ENCODE data around the gene CACNG1. TPM values are rescaled to one million over a fixed set of nuclear protein-coding genes. Genes with fewer than 3 reads are reported as not detected.

The CACNG1 gene
- total and polyA plus RNA-seq, 9 donors, result 109 to 242 (median 197) TPM

- 50% methylated on average over 6 of the region's 9 CpGs for WGBS (ENCODE audit: insufficient coverage)
- Histone ChIP-seq H3K4me3 (ENCODE audit: low read length) (no peak overlapping the region), H3K27ac (ENCODE audit: low read length) (no peak overlapping the region), H3K9me3 (replicated peaks; ENCODE audit: control insufficient read depth, low read depth, low read length) (peaks cover 2% of the 10 kb centered on the region), H3K36me3 (ENCODE audit: control insufficient read depth, insufficient read depth, low read length) (no peaks in the 10 kb centered on the region), H3K4me1 (ENCODE audit: control insufficient read depth, insufficient read depth, low read length) (no peaks in the 10 kb centered on the region), H3K27me3 (ENCODE audit: control insufficient read depth, insufficient read depth, low read length) (no peaks in the 10 kb centered on the region)
- DNase-seq, result no peak
Observed at GRCh38 chr17:67011527-67012175, 32.7 kb upstream of the CACNG1 start.

- WGBS (ENCODE audit: insufficient coverage), result 94% methylated on average over 3 of the region's 8 CpGs
- H3K27ac ChIP-seq (ENCODE audit: low read length), result no peak overlapping the region
- no peak for DNase-seq
- no peaks in the 10 kb centered on the region for H3K9me3 ChIP-seq (replicated peaks; ENCODE audit: control insufficient read depth, low read depth, low read length)
- no peaks in the 10 kb centered on the region for H3K27me3 ChIP-seq (ENCODE audit: control insufficient read depth, insufficient read depth, low read length)
- H3K4me3 ChIP-seq (ENCODE audit: low read length), result no peak overlapping the region
- H3K4me1 ChIP-seq (ENCODE audit: control insufficient read depth, insufficient read depth, low read length), result peaks cover 3% of the 10 kb centered on the region
- no peaks in the 10 kb centered on the region for H3K36me3 ChIP-seq (ENCODE audit: control insufficient read depth, insufficient read depth, low read length)
Observed at GRCh38 chr17:67013891-67014290, 30.5 kb upstream of the CACNG1 start.

GRCh38 chr17:67015001-67015400 lies 29.4 kb upstream of the CACNG1 start:
- Histone ChIP-seq H3K27me3 (ENCODE audit: control insufficient read depth, insufficient read depth, low read length) (no peaks in the 10 kb centered on the region), H3K9me3 (replicated peaks; ENCODE audit: control insufficient read depth, low read depth, low read length) (no peaks in the 10 kb centered on the region), H3K36me3 (ENCODE audit: control insufficient read depth, insufficient read depth, low read length) (no peaks in the 10 kb centered on the region), H3K27ac (ENCODE audit: low read length) (no peak overlapping the region), H3K4me1 (ENCODE audit: control insufficient read depth, insufficient read depth, low read length) (peaks cover 3% of the 10 kb centered on the region), H3K4me3 (ENCODE audit: low read length) (no peak overlapping the region)
- no peak for DNase-seq
- 64% methylated on average over 8 of the region's 11 CpGs for WGBS (ENCODE audit: insufficient coverage)

- H3K4me1 ChIP-seq (ENCODE audit: control insufficient read depth, insufficient read depth, low read length), result peaks cover 3% of the 10 kb centered on the region
- DNase-seq, result no peak
- no peak overlapping the region for H3K4me3 ChIP-seq (ENCODE audit: low read length)
- no peak overlapping the region for H3K27ac ChIP-seq (ENCODE audit: low read length)
- WGBS (ENCODE audit: insufficient coverage), result 72% methylated on average over 15 of the region's 17 CpGs
- H3K36me3 ChIP-seq (ENCODE audit: control insufficient read depth, insufficient read depth, low read length), result no peaks in the 10 kb centered on the region
- H3K9me3 ChIP-seq (replicated peaks; ENCODE audit: control insufficient read depth, low read depth, low read length), result no peaks in the 10 kb centered on the region
- H3K27me3 ChIP-seq (ENCODE audit: control insufficient read depth, insufficient read depth, low read length), result no peaks in the 10 kb centered on the region
Observed at GRCh38 chr17:67016039-67016762, 28.2 kb upstream of the CACNG1 start.

GRCh38 chr17:67017910-67018309 lies 26.4 kb upstream of the CACNG1 start:
- DNase-seq, result no peak
- H3K27me3 ChIP-seq (ENCODE audit: control insufficient read depth, insufficient read depth, low read length), result no peaks in the 10 kb centered on the region
- H3K36me3 ChIP-seq (ENCODE audit: control insufficient read depth, insufficient read depth, low read length), result no peaks in the 10 kb centered on the region
- WGBS (ENCODE audit: insufficient coverage), result 85% methylated on average over 10 of the region's 14 CpGs
- no peaks in the 10 kb centered on the region for H3K9me3 ChIP-seq (replicated peaks; ENCODE audit: control insufficient read depth, low read depth, low read length)
- H3K4me1 ChIP-seq (ENCODE audit: control insufficient read depth, insufficient read depth, low read length), result peaks cover 3% of the 10 kb centered on the region
- no peak overlapping the region for H3K4me3 ChIP-seq (ENCODE audit: low read length)
- no peak overlapping the region for H3K27ac ChIP-seq (ENCODE audit: low read length)

GRCh38 chr17:67018471-67019434 lies 25.6 kb upstream of the CACNG1 start:
- 76% methylated on average over 8 of the region's 12 CpGs for WGBS (ENCODE audit: insufficient coverage)
- H3K4me3 ChIP-seq (ENCODE audit: low read length), result no peak overlapping the region
- no peaks in the 10 kb centered on the region for H3K36me3 ChIP-seq (ENCODE audit: control insufficient read depth, insufficient read depth, low read length)
- DNase-seq, result no peak
- no peaks in the 10 kb centered on the region for H3K9me3 ChIP-seq (replicated peaks; ENCODE audit: control insufficient read depth, low read depth, low read length)
- H3K4me1 ChIP-seq (ENCODE audit: control insufficient read depth, insufficient read depth, low read length), result peaks cover 3% of the 10 kb centered on the region
- H3K27me3 ChIP-seq (ENCODE audit: control insufficient read depth, insufficient read depth, low read length), result no peaks in the 10 kb centered on the region
- no peak overlapping the region for H3K27ac ChIP-seq (ENCODE audit: low read length)

- Histone ChIP-seq H3K4me3 (ENCODE audit: low read length) (no peak overlapping the region), H3K4me1 (ENCODE audit: control insufficient read depth, insufficient read depth, low read length) (peaks cover 3% of the 10 kb centered on the region), H3K9me3 (replicated peaks; ENCODE audit: control insufficient read depth, low read depth, low read length) (no peaks in the 10 kb centered on the region), H3K27ac (ENCODE audit: low read length) (no peak overlapping the region), H3K36me3 (ENCODE audit: control insufficient read depth, insufficient read depth, low read length) (no peaks in the 10 kb centered on the region), H3K27me3 (ENCODE audit: control insufficient read depth, insufficient read depth, low read length) (no peaks in the 10 kb centered on the region)
- DNase-seq, result no peak
- WGBS (ENCODE audit: insufficient coverage), result 82% methylated on average over 5 of the region's 8 CpGs
Observed at GRCh38 chr17:67019809-67020208, 24.5 kb upstream of the CACNG1 start.

- Histone ChIP-seq H3K4me3 (ENCODE audit: low read length) (no peak overlapping the region), H3K27me3 (ENCODE audit: control insufficient read depth, insufficient read depth, low read length) (no peaks in the 10 kb centered on the region), H3K9me3 (replicated peaks; ENCODE audit: control insufficient read depth, low read depth, low read length) (no peaks in the 10 kb centered on the region), H3K4me1 (ENCODE audit: control insufficient read depth, insufficient read depth, low read length) (peaks cover 3% of the 10 kb centered on the region), H3K27ac (ENCODE audit: low read length) (no peak overlapping the region), H3K36me3 (ENCODE audit: control insufficient read depth, insufficient read depth, low read length) (no peaks in the 10 kb centered on the region)
- DNase-seq, result peak; percentile 18
- WGBS (ENCODE audit: insufficient coverage), result 55% methylated on average over 11 of the region's 11 CpGs
Observed at GRCh38 chr17:67020293-67020766, 24.0 kb upstream of the CACNG1 start.

GRCh38 chr17:67021196-67021595 lies 23.2 kb upstream of the CACNG1 start:
- H3K27me3 ChIP-seq (ENCODE audit: control insufficient read depth, insufficient read depth, low read length), result no peaks in the 10 kb centered on the region
- 87% methylated on average over 7 of the region's 7 CpGs for WGBS (ENCODE audit: insufficient coverage)

More at GRCh38 chr17:67021196-67021595, 23.2 kb upstream of the CACNG1 start:
- H3K9me3 ChIP-seq (replicated peaks; ENCODE audit: control insufficient read depth, low read depth, low read length), result no peaks in the 10 kb centered on the region
- peaks cover 3% of the 10 kb centered on the region for H3K4me1 ChIP-seq (ENCODE audit: control insufficient read depth, insufficient read depth, low read length)
- DNase-seq, result no peak
- no peaks in the 10 kb centered on the region for H3K36me3 ChIP-seq (ENCODE audit: control insufficient read depth, insufficient read depth, low read length)
- no peak overlapping the region for H3K4me3 ChIP-seq (ENCODE audit: low read length)
- no peak overlapping the region for H3K27ac ChIP-seq (ENCODE audit: low read length)
